DMS53 treated with DMSO at 0.1 percent for 48 hours (cell line): Measurements from ENCODE around the gene MTMR2.

Experiments
- DNase-seq: peaks from one replicate; lab custom pipeline; 2025; ENCODE audit not compliant: unreplicated experiment; lab: John Stamatoyannopoulos, UW

MTMR2 gene

DNA sequence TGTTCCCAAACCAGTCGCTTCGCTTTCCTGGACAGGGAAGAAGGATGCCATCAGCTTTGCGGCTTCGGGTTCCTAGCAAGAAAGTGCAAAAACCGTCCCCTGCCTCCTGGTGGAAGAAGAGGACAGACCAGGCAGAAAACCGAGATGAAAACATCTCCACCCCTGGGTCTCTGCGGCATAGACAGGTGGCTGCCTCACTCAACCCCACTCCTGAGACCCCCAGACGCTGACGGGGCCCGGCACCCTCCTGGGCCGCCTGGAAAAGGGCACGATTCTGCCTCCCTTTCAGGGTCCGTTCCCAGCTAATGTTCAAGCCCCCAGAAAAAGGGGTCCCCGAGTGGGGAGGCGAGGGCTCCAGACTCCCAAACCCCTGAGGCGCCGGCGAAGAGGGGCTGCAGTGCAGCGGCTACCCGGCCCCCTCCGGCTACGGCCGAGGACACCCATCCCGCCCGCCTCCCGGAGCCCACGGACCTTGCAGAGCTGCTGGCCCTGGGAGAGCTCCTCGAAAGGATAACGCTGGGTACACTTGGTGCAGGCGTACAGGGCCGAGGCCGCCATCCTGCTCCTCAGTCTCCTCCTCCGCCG lies 134.9 kb downstream of the MTMR2 start:
- DNase-seq = peak; percentile 5
